H9 (cell line): ENCODE measurements around the gene TMEM178B. TPM values are rescaled to one million over a fixed set of nuclear protein-coding genes. Genes with fewer than 3 reads are reported as not detected.

Experiments used
- DNase-seq: peaks from one replicate; pipeline ENCODE4 v3.0.0-alpha.2; 2017
- H2AFZ ChIP-seq: one replicate; pipeline ENCODE4 v1.6.1; 2013; ENCODE audit warnings: mild to moderate bottlenecking, low read length, control low read depth, moderate library complexity
- H2AK5ac ChIP-seq: 2 replicates; pipeline ENCODE4 v1.6.1; 2013; ENCODE audit warnings: low read length, control low read depth, mixed read lengths; ENCODE audit not compliant: insufficient read length
- H2BK120ac ChIP-seq: one replicate; pipeline ENCODE4 v1.6.1; 2013; ENCODE audit warnings: low read depth, mild to moderate bottlenecking, low read length, control low read depth, inconsistent platforms; ENCODE audit not compliant: poor library complexity, severe bottlenecking
- H2BK12ac ChIP-seq: 2 replicates; pipeline ENCODE4 v1.6.1; 2013; ENCODE audit warnings: low read length, control low read depth, mixed read lengths, low read depth; ENCODE audit not compliant: insufficient read length
- H2BK15ac ChIP-seq: 2 replicates; pipeline ENCODE4 v1.6.1; 2013; ENCODE audit warnings: low read depth, low read length, control low read depth
- H2BK20ac ChIP-seq: one replicate; pipeline ENCODE4 v1.6.1; 2013; ENCODE audit warnings: low read depth, mild to moderate bottlenecking, low read length, control low read depth, inconsistent platforms; ENCODE audit not compliant: poor library complexity, severe bottlenecking
- H2BK5ac ChIP-seq: 2 replicates; pipeline ENCODE4 v1.6.1; 2013; ENCODE audit warnings: low read length, control low read depth, mixed read lengths; ENCODE audit not compliant: insufficient read length
- H3K14ac ChIP-seq: 2 replicates; pipeline ENCODE4 v1.6.1; 2013; ENCODE audit warnings: low read length, control low read depth; ENCODE audit not compliant: insufficient read depth
- H3K18ac ChIP-seq: 2 replicates; pipeline ENCODE4 v1.6.1; 2013; ENCODE audit warnings: low read depth, mild to moderate bottlenecking, mixed read lengths, low read length, control low read depth; ENCODE audit not compliant: insufficient read length
- H3K23ac ChIP-seq: 2 replicates; pipeline ENCODE4 v1.6.1; 2013; ENCODE audit warnings: low read length, control low read depth, mixed read lengths, low read depth; ENCODE audit not compliant: insufficient read length
- H3K23me2 ChIP-seq: 2 replicates; pipeline ENCODE4 v1.6.1; 2013; ENCODE audit warnings: low read depth, mild to moderate bottlenecking, mixed read lengths, low read length, control low read depth; ENCODE audit not compliant: insufficient read length, poor library complexity, severe bottlenecking
- H3K27ac ChIP-seq: 2 replicates; pipeline ENCODE4 v1.5.1; 2013; ENCODE audit warnings: low read length, control low read depth, mixed read lengths, low read depth; ENCODE audit not compliant: insufficient read length
- H3K27me3 ChIP-seq: 2 replicates; pipeline ENCODE4 v1.6.1; 2013; ENCODE audit warnings: low read length, control low read depth, inconsistent platforms; ENCODE audit not compliant: insufficient read depth
- H3K4ac ChIP-seq: 2 replicates; pipeline ENCODE4 v1.6.1; 2013; ENCODE audit warnings: low read depth, mild to moderate bottlenecking, control low read depth, inconsistent platforms, low read length, moderate library complexity
- H3K4me1 ChIP-seq: 2 replicates; pipeline ENCODE4 v1.6.1; 2013; ENCODE audit warnings: low read length, control low read depth, inconsistent platforms; ENCODE audit not compliant: insufficient read depth
- H3K4me2 ChIP-seq: 2 replicates; pipeline ENCODE4 v1.6.1; 2013; ENCODE audit warnings: low read length, control low read depth, mixed read lengths; ENCODE audit not compliant: insufficient read length, insufficient read depth
- H3K56ac ChIP-seq: 2 replicates; pipeline ENCODE4 v1.6.1; 2013; ENCODE audit warnings: low read depth, mild to moderate bottlenecking, mixed read lengths, low read length, control low read depth; ENCODE audit not compliant: insufficient read length
- H3K79me1 ChIP-seq: 2 replicates; pipeline ENCODE4 v1.6.1; 2013; ENCODE audit warnings: low read depth, mild to moderate bottlenecking, moderate library complexity, low read length, control low read depth, inconsistent platforms; ENCODE audit not compliant: insufficient read depth, poor library complexity, severe bottlenecking
- H3K79me2 ChIP-seq: 2 replicates; pipeline ENCODE4 v1.6.1; 2013; ENCODE audit warnings: low read length, control low read depth, inconsistent platforms; ENCODE audit not compliant: insufficient read depth
- H3K9ac ChIP-seq: 2 replicates; pipeline ENCODE4 v1.6.1; 2013; ENCODE audit warnings: low read length, control low read depth, mixed read lengths; ENCODE audit not compliant: insufficient read length; ENCODE audit errors: extremely low read depth
- H3K9me3 ChIP-seq: one replicate; pipeline ENCODE4 v1.6.1; 2013; ENCODE audit warnings: low read depth, low read length, inconsistent platforms; ENCODE audit not compliant: control insufficient read depth
- H3T11ph ChIP-seq: one replicate; pipeline ENCODE4 v1.6.1; 2013; ENCODE audit warnings: mild to moderate bottlenecking, low read length, control low read depth, inconsistent platforms
- H4K20me1 ChIP-seq: one replicate; pipeline ENCODE4 v1.6.1; 2013; ENCODE audit not compliant: control insufficient read depth, insufficient read length, insufficient read depth
- H4K5ac ChIP-seq: 2 replicates; pipeline ENCODE4 v1.6.1; 2013; ENCODE audit warnings: low read depth, mild to moderate bottlenecking, mixed read lengths, low read length, control low read depth; ENCODE audit not compliant: insufficient read length
- H4K8ac ChIP-seq: replicated peaks from 2 replicates; pipeline ENCODE4 v1.6.1; 2013; ENCODE audit warnings: low read length, control low read depth, mixed read lengths, low read depth; ENCODE audit not compliant: insufficient read length
- H4K91ac ChIP-seq: 2 replicates; pipeline ENCODE4 v1.6.1; 2013; ENCODE audit warnings: low read depth, mild to moderate bottlenecking, moderate library complexity, mixed read lengths, low read length, control low read depth; ENCODE audit not compliant: insufficient read length
- H3K27ac Mint-ChIP-seq, 3 experiments: 2 replicates in 2 of 3; 3 replicates in 1 of 3; pipeline ENCODE4 v1.8.0; 2020 to 2021; ENCODE audit warnings: mixed read lengths in 3 of 3, mild to moderate bottlenecking in 1 of 3, moderate library complexity in 1 of 3
- H3K27me3 Mint-ChIP-seq: 2 replicates; pipeline ENCODE4 v1.8.0; 2021; ENCODE audit warnings: low read depth, mild to moderate bottlenecking, moderate library complexity, mixed read lengths
- H3K36me3 Mint-ChIP-seq, 3 experiments: 2 replicates in 2 of 3; 3 replicates in 1 of 3; pipeline ENCODE4 v1.8.0; 2020 to 2021; ENCODE audit warnings: low read depth in 3 of 3, mixed read lengths in 3 of 3; ENCODE audit not compliant: insufficient read depth in 1 of 3
- H3K4me1 Mint-ChIP-seq, 2 experiments: 2 replicates each; pipeline ENCODE4 v1.8.0; 2020; ENCODE audit warnings: mixed read lengths in 2 of 2
- H3K4me3 Mint-ChIP-seq, 2 experiments: 2 replicates in 1 of 2; 3 replicates in 1 of 2; pipeline ENCODE4 v1.8.0; 2020 to 2021; ENCODE audit warnings: mild to moderate bottlenecking in 2 of 2, mixed read lengths in 2 of 2, moderate library complexity in 1 of 2
- H3K9me3 Mint-ChIP-seq, 2 experiments: 2 replicates in 1 of 2; 3 replicates in 1 of 2; pipeline ENCODE4 v1.8.0; 2020; ENCODE audit warnings: mild to moderate bottlenecking in 2 of 2, mixed read lengths in 2 of 2, moderate library complexity in 1 of 2
- WGBS: extraction: QIAGEN DNeasy Blood & Tissue Kit; methylation state at CpG from one replicate; pipeline ENCODE4 v1.1.7; 2013; ENCODE audit warnings: missing lambda C conversion rate, low lambda C conversion rate, mixed read lengths; ENCODE audit not compliant: insufficient read length; ENCODE audit errors: extremely low coverage; 5-methylcytosine and 5-hydroxymethylcytosine counted together
- total RNA-seq: library from RNA; stranded (reverse); gene quantifications from 2 replicates; pipeline ENCODE4 v1.2.1, GENCODE V29; 2021
- TF ChIP-seq, protein P1 (sequence below): fragments of 200-600 bp; sonication (generic); conservative IDR thresholded peaks from 3 replicates; pipeline ENCODE4 v1.8.0; 2021; ENCODE audit warnings: antibody characterized with exemption, mild to moderate bottlenecking

Gene TMEM178B
- total RNA-seq, 1 experiment from 2014 or later, result 11.3 TPM

DNA sequence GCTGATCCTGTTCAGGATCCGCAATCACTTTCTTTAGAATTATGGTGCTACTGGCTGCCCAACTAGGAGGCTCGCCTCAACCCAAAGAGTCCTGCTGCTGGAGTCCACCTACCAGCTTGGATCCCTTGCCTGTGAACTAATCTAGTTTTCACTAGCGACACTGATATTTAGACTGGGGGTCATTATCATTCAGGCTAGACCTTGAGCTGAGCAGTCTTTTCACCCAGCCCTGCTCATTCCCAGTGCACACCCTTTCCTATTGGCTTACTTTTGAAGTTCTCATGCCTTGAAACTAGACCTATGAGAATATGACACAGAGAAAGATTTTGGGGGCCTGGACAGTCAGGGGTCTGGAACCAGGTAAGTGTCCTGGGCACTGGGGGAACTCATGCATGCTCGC lies 107.9 kb downstream of the TMEM178B start:
- Histone ChIP-seq H4K20me1 (no peaks in the 10 kb centered on the region), H2BK120ac (no peak overlapping the region), H3K79me1 (no peaks in the 10 kb centered on the region), H3T11ph (no peak overlapping the region), H3K18ac (no peak overlapping the region), H3K23me2 (no peaks in the 10 kb centered on the region), H3K9me3 (no peaks in the 10 kb centered on the region), H3K56ac (no peak overlapping the region), H3K23ac (no peak overlapping the region), H3K4me2 (no peak overlapping the region), H4K8ac (no peak overlapping the region), H4K91ac (no peak overlapping the region), H3K4ac (no peak overlapping the region), H3K79me2 (no peaks in the 10 kb centered on the region), H3K27me3 (no peaks in the 10 kb centered on the region), H2BK5ac (no peak overlapping the region), H2BK15ac (no peak overlapping the region), H3K14ac (no peak overlapping the region), H3K27ac (no peak overlapping the region), H3K9ac (no peak overlapping the region), H2BK20ac (no peak overlapping the region), H3K4me1 (no peaks in the 10 kb centered on the region), H2AK5ac (no peak overlapping the region), H4K5ac (no peak overlapping the region), H2AFZ (no peak overlapping the region), H2BK12ac (no peak overlapping the region)
- H3K4me1 Mint-ChIP-seq, result no peaks in the 10 kb centered on the region
- no peaks in the 10 kb centered on the region for H3K27me3 Mint-ChIP-seq
- H3K36me3 Mint-ChIP-seq, result no peaks in the 10 kb centered on the region
- H3K9me3 Mint-ChIP-seq, result no peaks in the 10 kb centered on the region
- no peak overlapping the region for H3K27ac Mint-ChIP-seq
- TF ChIP-seq, protein P1, sequence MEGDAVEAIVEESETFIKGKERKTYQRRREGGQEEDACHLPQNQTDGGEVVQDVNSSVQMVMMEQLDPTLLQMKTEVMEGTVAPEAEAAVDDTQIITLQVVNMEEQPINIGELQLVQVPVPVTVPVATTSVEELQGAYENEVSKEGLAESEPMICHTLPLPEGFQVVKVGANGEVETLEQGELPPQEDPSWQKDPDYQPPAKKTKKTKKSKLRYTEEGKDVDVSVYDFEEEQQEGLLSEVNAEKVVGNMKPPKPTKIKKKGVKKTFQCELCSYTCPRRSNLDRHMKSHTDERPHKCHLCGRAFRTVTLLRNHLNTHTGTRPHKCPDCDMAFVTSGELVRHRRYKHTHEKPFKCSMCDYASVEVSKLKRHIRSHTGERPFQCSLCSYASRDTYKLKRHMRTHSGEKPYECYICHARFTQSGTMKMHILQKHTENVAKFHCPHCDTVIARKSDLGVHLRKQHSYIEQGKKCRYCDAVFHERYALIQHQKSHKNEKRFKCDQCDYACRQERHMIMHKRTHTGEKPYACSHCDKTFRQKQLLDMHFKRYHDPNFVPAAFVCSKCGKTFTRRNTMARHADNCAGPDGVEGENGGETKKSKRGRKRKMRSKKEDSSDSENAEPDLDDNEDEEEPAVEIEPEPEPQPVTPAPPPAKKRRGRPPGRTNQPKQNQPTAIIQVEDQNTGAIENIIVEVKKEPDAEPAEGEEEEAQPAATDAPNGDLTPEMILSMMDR, result no peak
- no peak overlapping the region for H3K4me3 Mint-ChIP-seq
- no CpG with 5 or more reads among the region's 4 CpGs for WGBS
- DNase-seq, result no peak
